Transverse colon (tissue), 3 donors: Measurements from ENCODE around the gene RBM20.

ENCODE experiments used
- EP300 ChIP-seq: sonication (generic); formaldehyde crosslinking; IDR thresholded peaks from one replicate; pipeline ENCODE4 v1.6.1; 2017; ENCODE audit warnings: antibody characterized with exemption, low read depth
- TF ChIP-seq, protein P1 (sequence below), 5 experiments: fragments of 200-600 bp in 3 of 5; fragments of 450-650 bp in 2 of 5; sonication (generic) in 3 of 5; IDR thresholded peaks; 1 replicate in 2 of 5; 2 replicates in 3 of 5; pipeline ENCODE4 v1.5.1; 2016 to 2017; ENCODE audit warnings: antibody characterized with exemption in 5 of 5, inconsistent platforms in 3 of 5, mild to moderate bottlenecking in 2 of 5, moderate library complexity in 1 of 5

DNA sequence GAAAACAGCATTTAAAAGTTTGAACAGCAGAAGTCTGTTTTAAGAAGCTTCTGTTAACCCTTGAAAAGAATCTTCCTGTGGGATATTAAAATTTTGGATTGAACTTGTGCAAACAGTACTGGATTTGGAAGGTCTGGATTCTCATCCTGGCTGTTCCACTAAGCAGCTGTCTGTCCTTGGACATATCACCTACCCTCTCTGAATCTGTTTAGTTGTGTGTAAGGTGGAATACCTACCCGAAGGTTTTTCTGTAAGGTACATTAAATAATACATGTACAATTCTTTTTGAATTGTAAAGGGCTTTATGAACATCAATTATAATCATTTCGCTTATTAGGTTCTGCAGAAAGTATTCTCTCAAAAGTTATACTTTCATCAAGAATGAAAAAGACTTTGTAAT is 229.8 kb downstream of the RBM20 start:
- TF ChIP-seq, protein P1, sequence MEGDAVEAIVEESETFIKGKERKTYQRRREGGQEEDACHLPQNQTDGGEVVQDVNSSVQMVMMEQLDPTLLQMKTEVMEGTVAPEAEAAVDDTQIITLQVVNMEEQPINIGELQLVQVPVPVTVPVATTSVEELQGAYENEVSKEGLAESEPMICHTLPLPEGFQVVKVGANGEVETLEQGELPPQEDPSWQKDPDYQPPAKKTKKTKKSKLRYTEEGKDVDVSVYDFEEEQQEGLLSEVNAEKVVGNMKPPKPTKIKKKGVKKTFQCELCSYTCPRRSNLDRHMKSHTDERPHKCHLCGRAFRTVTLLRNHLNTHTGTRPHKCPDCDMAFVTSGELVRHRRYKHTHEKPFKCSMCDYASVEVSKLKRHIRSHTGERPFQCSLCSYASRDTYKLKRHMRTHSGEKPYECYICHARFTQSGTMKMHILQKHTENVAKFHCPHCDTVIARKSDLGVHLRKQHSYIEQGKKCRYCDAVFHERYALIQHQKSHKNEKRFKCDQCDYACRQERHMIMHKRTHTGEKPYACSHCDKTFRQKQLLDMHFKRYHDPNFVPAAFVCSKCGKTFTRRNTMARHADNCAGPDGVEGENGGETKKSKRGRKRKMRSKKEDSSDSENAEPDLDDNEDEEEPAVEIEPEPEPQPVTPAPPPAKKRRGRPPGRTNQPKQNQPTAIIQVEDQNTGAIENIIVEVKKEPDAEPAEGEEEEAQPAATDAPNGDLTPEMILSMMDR (IDR thresholded peaks at IDR 0.05): no peak
- TF ChIP-seq EP300: no peak
